NCI-H1930 (cell line): ENCODE data around the gene GALC.
A peak's percentile ranks its signal among the peaks of the same experiment; 100 is the strongest.

Source experiments
- DNase-seq, 2 experiments: peaks; one replicate each; lab custom pipeline; 2025; lab: John Stamatoyannopoulos, UW

Gene GALC

GRCh38 chr14:87955501-87955900 lies 37.5 kb downstream of the GALC start:
- no peak for DNase-seq

DNA sequence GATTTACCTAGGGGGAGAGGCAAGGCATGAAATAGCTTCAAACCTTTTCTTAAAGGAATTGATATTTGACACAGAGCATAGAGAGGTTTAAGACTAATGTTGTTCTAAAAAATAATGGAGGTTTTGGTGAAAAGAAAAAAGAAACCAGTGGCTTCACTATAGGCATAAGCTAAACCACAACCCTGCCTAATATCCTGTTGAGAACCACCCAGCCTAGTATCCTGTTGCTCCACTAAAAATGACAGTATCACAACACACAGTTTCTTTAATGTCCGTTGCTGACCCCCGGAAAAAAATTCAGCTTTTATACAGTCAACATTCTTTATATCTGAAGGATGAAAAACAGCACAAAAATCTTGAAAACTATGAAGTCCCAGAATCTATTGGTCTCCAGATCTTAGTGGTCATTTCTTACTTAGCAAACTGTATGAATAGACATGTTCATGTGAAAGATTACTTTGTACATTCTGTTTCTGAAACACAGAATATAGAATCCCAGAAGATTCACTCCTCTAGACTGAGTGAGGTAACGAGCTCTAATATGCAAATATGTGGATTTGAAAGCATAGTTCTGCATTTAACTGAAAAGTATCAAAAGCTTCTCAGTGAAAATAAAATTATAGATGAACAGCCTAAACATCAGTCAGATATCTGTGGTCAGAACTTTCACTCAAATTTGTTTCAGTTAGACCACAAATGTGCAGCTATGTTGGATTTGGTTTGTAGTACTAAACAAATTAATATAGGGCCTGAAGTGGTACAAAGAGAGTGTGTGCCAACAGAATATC lies 40.5 kb downstream of the GALC start:
- DNase-seq = no peak

GRCh38 chr14:87944987-87945604 lies 47.9 kb downstream of the GALC start:
- DNase-seq = peak in 1 of 2 experiments; percentile 17

GRCh38 chr14:87940894-87941293 lies 52.1 kb downstream of the GALC start:
- DNase-seq = no peak

DNA sequence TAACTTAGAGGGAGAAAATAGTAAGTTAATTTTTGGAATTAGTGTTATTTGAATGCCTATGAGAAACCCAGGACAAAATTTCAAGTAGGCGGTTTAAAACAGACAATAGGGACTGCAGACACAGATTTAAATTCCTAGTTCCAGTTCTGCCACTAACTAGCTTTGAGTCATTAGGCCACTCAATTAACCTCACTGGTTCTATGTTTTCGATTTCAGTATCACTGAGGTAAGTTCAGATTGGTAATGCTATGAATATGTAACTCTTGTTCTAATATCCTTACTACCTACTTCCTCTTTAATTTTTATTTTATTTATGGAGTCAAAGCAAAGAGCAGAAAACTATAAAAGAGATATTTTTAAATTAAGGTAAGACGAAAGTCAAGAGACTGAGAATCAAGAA lies 52.6 kb downstream of the GALC start:
- no peak for DNase-seq

DNA sequence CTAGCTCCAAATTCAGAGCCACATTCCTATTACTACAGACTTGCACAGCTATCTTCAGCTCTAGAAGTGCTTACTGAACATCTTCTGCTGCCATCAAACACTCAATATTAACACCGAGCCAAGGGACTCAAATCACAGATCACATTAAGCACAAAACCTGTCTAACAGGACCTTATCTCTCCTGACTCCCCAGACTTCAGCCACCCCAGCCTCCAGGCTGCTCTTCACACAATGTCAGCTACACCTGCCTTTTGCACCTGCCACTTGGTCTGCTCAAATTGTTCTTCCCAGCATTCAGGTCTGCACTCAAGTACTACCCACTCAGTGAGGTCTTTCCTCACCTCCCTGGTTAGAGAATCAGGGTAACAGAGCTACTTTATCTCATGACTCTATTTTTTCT lies 57.1 kb downstream of the GALC start:
- DNase-seq = no peak

- DNase-seq = no peak
These were observed 57.7 kb downstream of the GALC start for GRCh38 chr14:87935081-87935828.

GRCh38 chr14:87934185-87934584 lies 58.8 kb downstream of the GALC start:
- no peak for DNase-seq

GRCh38 chr14:87916886-87917275 lies 76.1 kb downstream of the GALC start:
- DNase-seq = no peak

DNA sequence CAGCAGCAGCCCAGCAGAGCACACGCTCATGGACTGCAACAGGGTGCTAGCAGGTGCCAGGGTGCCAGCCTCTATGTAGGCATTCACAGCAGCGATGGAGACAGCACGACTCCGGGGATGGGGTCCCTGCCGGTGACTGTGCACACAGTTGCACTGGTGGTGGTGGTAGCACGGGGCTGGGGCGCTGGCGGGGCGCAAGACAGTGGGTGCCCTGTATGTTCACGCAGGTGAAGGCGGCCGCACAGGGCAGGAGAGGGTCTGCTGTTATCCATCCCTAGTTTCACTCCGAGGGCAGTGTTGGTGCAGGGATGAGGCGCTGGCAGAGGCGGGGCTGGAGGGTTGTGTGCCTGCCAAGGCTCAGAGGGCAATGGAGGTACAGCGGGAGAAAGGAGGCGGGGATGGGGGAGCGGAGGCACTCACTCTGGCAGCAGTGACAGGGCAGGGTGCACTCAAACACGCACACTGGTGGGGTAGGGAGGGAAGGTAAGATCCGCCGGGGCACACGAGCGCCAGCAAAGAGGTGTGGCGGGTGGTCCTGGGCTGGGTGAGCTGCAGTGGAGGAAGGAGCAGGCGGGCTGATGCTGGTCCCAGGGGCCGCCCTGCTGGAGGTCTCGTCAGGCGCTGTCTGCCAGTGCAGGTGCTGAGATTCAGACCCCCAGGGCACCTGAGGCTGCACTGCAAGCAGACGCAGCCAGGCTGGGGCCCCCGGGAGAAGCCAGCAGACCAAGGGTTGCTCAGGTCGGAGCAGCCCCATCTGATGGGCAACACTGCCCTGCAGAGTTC lies 76.7 kb downstream of the GALC start:
- DNase-seq = no peak

- DNase-seq = no peak
These were observed 84.4 kb downstream of the GALC start for GRCh38 chr14:87908550-87908949.

GRCh38 chr14:87901652-87902051 lies 91.3 kb downstream of the GALC start:
- DNase-seq = no peak

DNA sequence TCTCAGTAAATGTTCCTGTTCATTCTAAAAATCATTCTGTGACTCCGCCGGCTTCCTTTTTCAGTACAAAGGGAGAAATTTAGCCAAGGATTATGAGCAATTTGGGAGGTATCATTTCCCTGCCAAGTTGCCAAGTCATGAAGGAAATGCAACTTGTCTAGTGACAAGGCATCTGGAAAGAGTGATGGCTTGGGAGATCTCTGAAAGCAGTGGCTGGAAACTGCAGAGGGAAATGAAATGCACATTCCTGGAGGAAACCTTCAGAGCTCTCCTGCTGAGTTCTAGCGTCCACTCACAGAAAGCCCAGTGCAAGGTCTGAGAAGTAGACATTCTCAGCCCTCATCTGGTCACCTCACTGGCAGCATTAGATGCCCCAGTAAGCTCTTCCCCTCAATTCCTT lies 91.7 kb downstream of the GALC start:
- DNase-seq = no peak

- no peak for DNase-seq
These were observed 93.8 kb downstream of the GALC start for GRCh38 chr14:87899228-87899627.

DNA sequence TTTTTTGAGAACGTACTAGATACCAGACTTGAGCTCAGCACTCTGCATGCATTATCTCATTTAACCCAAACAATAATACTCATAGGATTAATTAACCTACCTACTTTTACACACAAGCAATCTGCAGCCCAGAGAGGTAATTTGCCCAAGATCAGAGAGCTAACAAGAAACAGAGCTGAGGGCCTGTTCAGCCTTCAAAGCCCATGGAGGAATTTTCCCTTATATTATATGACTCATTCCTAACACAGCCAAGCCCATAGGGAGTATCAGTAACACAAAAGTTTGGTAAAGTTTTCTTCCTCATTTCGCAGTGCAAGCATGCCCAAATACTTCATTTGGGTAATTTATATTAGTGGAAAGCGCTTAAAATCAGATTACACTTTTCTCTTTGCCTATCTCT lies 94.7 kb downstream of the GALC start:
- no peak for DNase-seq

DNA sequence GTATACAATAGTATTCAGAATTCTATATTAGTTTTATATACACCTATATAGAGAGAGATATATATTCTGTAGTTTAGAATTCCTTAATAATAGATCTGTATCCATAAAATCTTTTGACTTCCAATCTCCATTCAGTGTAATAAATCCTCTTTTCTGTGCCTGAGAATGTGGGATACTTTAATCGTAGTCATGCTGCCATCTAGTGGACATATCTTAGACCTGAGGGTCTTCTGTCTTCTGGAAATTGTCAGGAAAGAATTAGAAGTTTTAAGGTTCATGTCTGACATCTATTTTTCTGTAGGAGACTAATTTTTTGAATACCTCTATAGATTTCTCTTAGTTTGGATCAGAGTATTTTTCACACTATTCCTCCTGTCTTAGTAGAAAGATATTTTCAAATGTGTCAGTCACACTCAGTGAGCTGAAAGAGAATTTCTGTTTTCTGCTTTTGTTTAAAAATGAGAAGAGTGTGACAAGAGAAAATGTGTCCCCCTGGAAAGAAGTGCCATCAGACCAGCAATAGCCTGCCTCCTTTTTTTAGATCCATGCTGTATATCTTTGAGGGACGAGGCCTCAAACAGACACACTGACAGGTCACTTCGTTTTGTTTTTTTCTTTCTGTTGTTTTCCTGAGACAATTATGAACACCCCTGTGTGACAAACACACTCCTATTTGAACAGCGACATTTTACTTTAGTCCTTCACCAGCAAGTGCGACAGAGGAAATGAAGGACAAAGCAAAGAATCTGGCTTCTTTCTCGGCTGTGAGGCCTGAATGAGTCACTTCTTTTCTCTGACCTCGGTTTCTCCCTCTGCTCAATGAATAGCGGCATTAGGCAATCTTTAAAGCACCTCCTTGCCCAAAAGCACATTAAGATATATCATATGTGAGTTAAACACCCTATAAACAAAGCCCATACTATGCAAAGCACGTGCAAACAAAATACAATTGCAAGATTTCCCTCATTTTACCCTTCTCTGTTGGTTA lies 96.3 kb downstream of the GALC start:
- DNase-seq = peak; percentile 10 to 31

DNA sequence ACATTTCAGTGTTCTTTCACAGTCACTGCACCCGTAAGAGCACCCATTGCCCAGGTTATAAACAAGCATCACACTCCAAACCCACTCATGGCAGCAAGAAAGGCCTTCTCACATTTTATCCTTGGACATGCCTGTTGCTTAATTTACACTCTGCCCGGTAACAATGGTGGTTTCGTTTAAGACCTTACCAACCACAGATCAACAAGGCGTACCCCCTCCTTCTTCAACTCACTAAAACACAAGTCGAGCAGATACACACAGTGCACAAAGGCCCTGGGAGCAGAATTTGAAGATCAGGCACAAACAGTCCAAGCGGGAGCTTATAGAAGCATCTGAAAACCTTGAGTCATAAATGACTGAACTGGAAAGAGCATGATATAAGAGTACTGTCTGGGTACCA lies 98.1 kb downstream of the GALC start:
- no peak for DNase-seq

GRCh38 chr14:87892763-87893162 lies 100.2 kb downstream of the GALC start:
- DNase-seq = no peak

DNA sequence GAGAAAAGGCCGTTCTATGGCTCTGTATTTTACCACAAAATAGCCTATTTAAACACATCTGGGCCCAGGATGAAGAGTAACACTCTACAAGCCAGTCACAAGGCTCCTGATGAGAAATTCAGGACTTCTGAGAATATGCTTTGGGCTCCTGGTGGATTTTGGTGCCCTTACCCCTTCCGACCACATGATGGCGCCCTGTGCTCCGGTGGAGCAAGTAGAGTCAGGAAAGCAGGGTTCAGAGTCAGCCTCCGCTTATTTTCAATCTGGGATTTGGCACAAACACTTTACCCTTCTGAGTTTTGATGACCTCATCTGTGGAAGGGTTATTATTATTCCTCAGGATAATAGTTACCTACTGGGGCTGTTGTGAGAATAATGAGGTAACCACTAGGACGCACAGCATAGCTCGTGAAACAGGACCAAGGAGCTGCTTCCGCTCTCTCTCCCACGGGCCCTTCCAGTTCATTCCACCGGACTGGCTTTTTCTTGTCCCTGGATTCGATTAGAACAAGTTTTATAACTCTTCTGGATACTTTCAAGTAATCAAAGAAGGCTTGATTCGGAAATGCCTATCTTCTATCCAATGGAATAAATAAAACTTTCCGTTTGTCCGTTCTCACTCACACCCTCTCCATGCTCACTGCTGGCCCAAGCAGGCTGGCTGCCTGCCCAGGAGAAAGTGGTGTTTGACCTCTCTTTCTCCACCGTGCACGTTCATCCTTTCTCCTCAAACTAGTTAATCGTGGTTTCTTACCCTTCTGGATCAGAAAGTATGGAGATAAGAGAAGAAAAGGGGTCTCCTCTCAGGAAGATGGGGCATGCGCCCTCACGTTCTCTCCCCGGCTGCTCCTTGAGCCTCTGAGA lies 104.6 kb downstream of the GALC start:
- DNase-seq = peak in 1 of 2 experiments; percentile 18

DNA sequence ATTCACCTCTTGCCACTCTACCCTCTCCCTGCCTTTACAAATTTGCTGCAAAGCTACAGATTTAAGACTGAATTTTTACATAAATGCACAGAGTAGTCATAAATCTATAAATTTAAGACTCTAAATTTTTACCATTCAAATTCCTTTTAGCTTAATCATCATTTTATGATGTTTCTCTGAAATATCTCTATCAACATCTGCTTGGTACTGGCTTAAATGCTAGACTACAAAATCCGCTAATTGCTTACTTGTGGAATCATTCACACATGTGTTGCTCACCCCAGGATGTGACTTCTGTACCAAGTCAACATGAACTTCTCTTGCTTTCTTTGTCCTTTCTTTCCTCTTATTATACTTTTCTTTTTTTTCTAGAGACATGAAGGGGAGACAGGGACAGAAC lies 109.2 kb downstream of the GALC start:
- DNase-seq = no peak
